Psoas muscle (tissue), 8 donors: Measurements from ENCODE around the gene C11orf16. TPM values are rescaled to one million over a fixed set of nuclear protein-coding genes. Genes with fewer than 3 reads are reported as not detected.

Experiments
- ATAC-seq, 4 donors: fragments of 200-7000 bp; cut with Tn5 transposase; one replicate each; pipeline ENCODE4 v1.9.1; 2020; ENCODE audit warnings: moderate library complexity in 3 of 4, mild to moderate bottlenecking in 2 of 4
- DNase-seq, 2 donors: peaks; one replicate each; pipeline ENCODE4 v3.0.0-alpha.2; 2020
- H3K27ac ChIP-seq: fragments of 200-600 bp; one replicate; pipeline ENCODE4 v1.8.0; 2022
- H3K27me3 ChIP-seq, 3 donors: fragments of 200-600 bp in 1 of 3; one replicate each; pipeline versions ENCODE4 v1.6.1 to v1.8.0; 2013 to 2022; ENCODE audit warnings: low read length in 2 of 3, mild to moderate bottlenecking in 2 of 3, moderate library complexity in 1 of 3; ENCODE audit not compliant: insufficient read depth in 3 of 3
- H3K36me3 ChIP-seq, 2 donors: fragments of 200-600 bp in 1 of 2; one replicate each; pipeline versions ENCODE4 v1.6.1 to v1.8.0; 2013 to 2022; ENCODE audit warnings: low read depth in 1 of 2, mild to moderate bottlenecking in 1 of 2, moderate library complexity in 1 of 2; ENCODE audit not compliant: insufficient read depth in 1 of 2
- H3K4me1 ChIP-seq: fragments of 200-600 bp; one replicate; pipeline ENCODE4 v1.8.0; 2022
- H3K4me3 ChIP-seq: fragments of 200-600 bp; one replicate; pipeline ENCODE4 v1.8.0; 2022; ENCODE audit warnings: mild to moderate bottlenecking
- H3K9me3 ChIP-seq: fragments of 200-600 bp; one replicate; pipeline ENCODE4 v1.8.0; 2022
- CTCF ChIP-seq: fragments of 200-600 bp; IDR thresholded peaks from one replicate; pipeline ENCODE4 v1.8.0; 2022; ENCODE audit warnings: antibody characterized with exemption
- WGBS, 3 donors: extraction: QIAGEN DNeasy Blood & Tissue Kit; methylation state at CpG; one replicate each; pipeline versions ENCODE4 v1.1.6 to v1.1.7; 2013; 5-methylcytosine and 5-hydroxymethylcytosine counted together
- intact Hi-C, 2 donors: fragments of 100-400 bp; cut with DNase I; formaldehyde crosslinking; loops; one replicate each; pipeline versions ENCODE4 v1.11.0 to v1.14.2; 2022
- polyA plus RNA-seq, 3 donors: library from polyadenylated mRNA; stranded (reverse); fragments of 200-250 nt; gene quantifications; one replicate each; pipeline ENCODE4 v1.2.3, GENCODE V29; 2013
- total RNA-seq, 4 donors: library from RNA; stranded (reverse); fragmentation: NEBNext Ultra II Directional in 2 of 4; extraction: Animal tissue kit (Norgen Biotek cat#: 25700) in 2 of 4; gene quantifications; one replicate each; pipeline versions ENCODE4 v1.2.1 to v1.2.4, GENCODE V29; 2021 to 2023
- donor health status: healthy with polysubstance abuse.
- donor health status: DM: no; HTN: no; CAD: no; lungs with moderate emphysema.
- donor health status: Bipolar disorder and iron deficiency.
- donor health status: healthy.
- donor health status: DM: yes; HTN: yes; CAD: no.
- donor health status: DM: no; HTN: no; CAD: no.
- donor health status: DM: no; HTN: no; CAD: no.
- donor health status: DM: yes; HTN: yes; CAD: no.

The C11orf16 gene
- total and polyA plus RNA-seq, 7 donors, result not detected

GRCh38 chr11:8930456-8931175, 2.1 kb downstream of the C11orf16 start:
- TF ChIP-seq CTCF, result no peak
- H3K4me3 ChIP-seq, result no peak overlapping the region
- no peaks in the 10 kb centered on the region for H3K36me3 ChIP-seq
- no peaks in the 10 kb centered on the region for H3K9me3 ChIP-seq
- H3K4me1 ChIP-seq, result no peaks in the 10 kb centered on the region
- WGBS, 3 donors, result 88 to 93% (median 91%) methylated on average over 12 of the region's 12 CpGs
- intact Hi-C loops, result no loop called here
- DNase-seq (no peak), ATAC-seq (no peak)
- no peak overlapping the region for H3K27ac ChIP-seq
- no peaks in the 10 kb centered on the region for H3K27me3 ChIP-seq

GRCh38 chr11:8928981-8929615, 3.6 kb downstream of the C11orf16 start:
- TF ChIP-seq CTCF, result no peak
- Histone ChIP-seq H3K27me3 (no peaks in the 10 kb centered on the region), H3K27ac (no peak overlapping the region), H3K4me3 (no peak overlapping the region), H3K36me3 (peaks cover 0 to 7% of the 10 kb centered on the region in 2 donors), H3K9me3 (no peaks in the 10 kb centered on the region), H3K4me1 (no peaks in the 10 kb centered on the region)
- WGBS, 3 donors, result 84 to 89% (median 86%) methylated on average over 9 of the region's 9 CpGs
- DNase-seq, result no peak
- no peak for ATAC-seq
- intact Hi-C loops, result no loop called here

GRCh38 chr11:8928205-8928604, 4.5 kb downstream of the C11orf16 start:
- intact Hi-C loops, result no loop called here
- DNase-seq, result no peak
- Histone ChIP-seq H3K36me3 (peaks cover 0 to 16% of the 10 kb centered on the region in 2 donors), H3K27ac (no peak overlapping the region), H3K27me3 (no peaks in the 10 kb centered on the region), H3K4me1 (no peaks in the 10 kb centered on the region), H3K9me3 (no peaks in the 10 kb centered on the region), H3K4me3 (no peak overlapping the region)
- 95 to 97% (median 96%) methylated on average over 4 of the region's 4 CpGs for WGBS, 3 donors
- ATAC-seq, result no peak
- TF ChIP-seq CTCF, result no peak

- Histone ChIP-seq H3K4me3 (no peak overlapping the region), H3K36me3 (peaks cover 0 to 26% of the 10 kb centered on the region in 2 donors), H3K9me3 (no peaks in the 10 kb centered on the region), H3K27me3 (no peaks in the 10 kb centered on the region), H3K27ac (no peak overlapping the region), H3K4me1 (no peaks in the 10 kb centered on the region)
- ATAC-seq (no peak), DNase-seq (no peak)
- no peak for TF ChIP-seq CTCF
- intact Hi-C loops, result no loop called here
- 73 to 76% (median 74%) methylated on average over 5 of the region's 5 CpGs for WGBS, 3 donors
These were observed 5.5 kb downstream of the C11orf16 start for GRCh38 chr11:8927233-8927632.
